NCI-H146 treated with DMSO at 0.1 percent for 48 hours (cell line): Measurements from ENCODE around the gene DNMT3B.
"Not testable (repeated sequence)": the region's sequence is repeated elsewhere in the genome, so short reads cannot be mapped to it uniquely, and the experiment has no call there.

Experiments used
- DNase-seq: peaks from one replicate; lab custom pipeline; 2025; ENCODE audit not compliant: unreplicated experiment; lab: John Stamatoyannopoulos, UW

The DNMT3B gene

DNA sequence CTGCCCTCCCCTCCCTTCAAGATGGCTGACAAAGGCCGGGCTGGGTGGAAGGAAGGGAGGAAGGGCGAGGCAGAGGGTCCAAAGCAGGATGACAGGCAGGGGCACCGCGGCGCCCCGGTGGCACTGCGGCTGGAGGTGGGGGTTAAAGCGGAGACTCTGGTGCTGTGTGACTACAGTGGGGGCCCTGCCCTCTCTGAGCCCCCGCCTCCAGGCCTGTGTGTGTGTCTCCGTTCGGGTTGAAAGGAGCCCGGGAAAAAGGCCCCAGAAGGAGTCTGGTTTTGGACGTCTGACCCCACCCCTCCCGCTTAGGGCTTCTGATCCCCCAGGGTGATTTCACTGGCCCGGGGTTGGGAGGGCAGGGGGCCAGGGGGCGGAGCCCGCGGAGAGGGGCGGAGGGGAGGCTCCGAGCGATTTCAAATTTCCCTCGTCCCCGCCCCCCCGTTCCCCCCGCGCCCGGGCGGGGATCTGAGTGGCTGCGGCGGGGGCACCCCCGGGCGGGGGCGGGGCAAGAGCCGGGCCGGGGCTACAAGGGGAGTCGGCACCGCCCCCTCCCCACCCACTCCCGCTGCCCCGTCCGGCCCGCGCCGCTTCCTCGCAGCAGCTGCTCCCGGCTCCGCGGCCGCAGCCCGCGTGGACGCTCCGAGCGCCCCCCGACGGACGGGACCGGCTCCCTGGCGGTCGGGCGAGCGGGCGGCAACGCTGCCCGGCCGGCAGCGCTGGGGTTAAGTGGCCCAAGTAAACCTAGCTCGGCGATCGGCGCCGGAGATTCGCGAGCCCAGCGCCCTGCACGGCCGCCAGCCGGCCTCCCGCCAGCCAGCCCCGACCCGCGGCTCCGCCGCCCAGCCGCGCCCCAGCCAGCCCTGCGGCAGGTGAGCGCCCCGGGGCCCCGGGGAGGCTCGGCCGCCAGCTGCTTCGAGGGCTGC lies at the start of gene DNMT3B:
TSS of gene DNMT3B (plus strand) at position 555 of the 923 bp plus-strand sequence. CDS start 17,939 bp downstream, outside the sequence.
- peak; percentile 90 for DNase-seq

DNA sequence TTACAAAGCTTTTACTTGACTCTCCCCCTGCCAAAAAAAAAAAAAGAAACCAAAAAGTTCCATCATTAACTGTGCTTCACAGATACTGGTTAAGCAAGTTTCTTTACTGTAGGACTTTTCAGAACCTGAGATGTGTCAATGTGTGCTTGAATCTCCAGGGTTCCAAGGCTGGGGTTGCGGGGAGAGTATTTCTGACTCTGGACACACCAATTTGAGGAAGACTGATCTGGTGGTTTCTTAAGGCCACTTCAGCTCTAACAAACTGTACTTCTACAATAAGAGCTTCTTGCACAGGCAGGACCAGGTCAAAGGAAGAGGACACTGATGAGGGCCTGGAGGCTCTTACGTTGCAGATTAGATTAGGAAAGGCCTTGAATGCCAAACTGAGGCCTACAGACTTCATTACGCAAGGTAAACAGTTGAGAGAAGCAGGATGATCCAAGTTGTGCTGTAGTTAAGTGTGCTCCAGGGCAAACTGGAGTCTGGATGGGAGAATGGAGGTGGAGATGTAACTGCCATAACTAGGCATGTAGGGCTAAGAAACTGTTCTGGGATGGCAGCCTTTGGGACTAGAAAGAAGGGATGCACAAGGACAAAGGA lies 43.3 kb upstream of the DNMT3B start:
- no peak for DNase-seq

- no peak for DNase-seq
These were observed 34.5 kb upstream of the DNMT3B start for GRCh38 chr20:32727683-32728082.

DNA sequence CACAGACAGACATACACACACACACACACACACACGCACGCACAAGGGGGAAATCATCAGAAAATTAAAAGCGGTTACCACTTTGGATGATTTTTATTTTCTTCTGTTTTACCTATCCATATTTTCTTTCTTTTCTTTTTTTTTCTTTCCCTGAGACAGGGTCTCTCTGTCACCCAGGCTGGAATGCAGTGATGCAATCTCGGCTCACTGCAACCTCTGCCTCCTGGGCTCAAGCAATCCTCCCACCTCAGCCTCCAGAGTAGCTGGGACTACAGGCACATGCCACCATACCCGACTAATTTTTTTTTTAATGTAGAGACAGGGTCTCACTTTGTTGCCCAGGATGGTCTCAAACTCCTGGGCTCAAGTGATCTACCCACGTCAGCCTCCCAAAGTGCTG lies 33.8 kb upstream of the DNMT3B start:
- DNase-seq, result not testable (repeated sequence)

DNA sequence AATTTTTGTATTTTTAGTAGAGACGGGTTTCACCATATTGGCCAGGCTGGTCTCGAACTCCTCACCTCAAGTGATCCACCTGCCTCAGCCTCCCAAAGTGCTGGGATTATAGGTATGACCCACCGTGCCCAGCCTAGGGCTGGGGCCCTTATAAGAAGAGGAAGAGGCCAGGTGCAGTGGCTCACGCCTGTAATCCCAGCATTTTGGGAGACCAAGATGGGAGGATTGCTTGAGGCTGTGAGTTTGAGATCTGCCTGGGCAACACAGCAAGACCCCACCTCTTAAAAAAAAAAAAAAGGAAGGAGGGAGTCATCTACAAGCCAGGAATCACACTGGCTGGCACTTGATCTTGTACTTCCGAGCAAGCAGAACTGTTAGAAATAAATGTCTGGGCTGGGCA lies 32.9 kb upstream of the DNMT3B start:
- not testable (repeated sequence) for DNase-seq

GRCh38 chr20:32731882-32732266 lies 30.3 kb upstream of the DNMT3B start:
- no peak for DNase-seq

- DNase-seq, result no peak
These were observed 24.6 kb upstream of the DNMT3B start for GRCh38 chr20:32737371-32738223.

DNA sequence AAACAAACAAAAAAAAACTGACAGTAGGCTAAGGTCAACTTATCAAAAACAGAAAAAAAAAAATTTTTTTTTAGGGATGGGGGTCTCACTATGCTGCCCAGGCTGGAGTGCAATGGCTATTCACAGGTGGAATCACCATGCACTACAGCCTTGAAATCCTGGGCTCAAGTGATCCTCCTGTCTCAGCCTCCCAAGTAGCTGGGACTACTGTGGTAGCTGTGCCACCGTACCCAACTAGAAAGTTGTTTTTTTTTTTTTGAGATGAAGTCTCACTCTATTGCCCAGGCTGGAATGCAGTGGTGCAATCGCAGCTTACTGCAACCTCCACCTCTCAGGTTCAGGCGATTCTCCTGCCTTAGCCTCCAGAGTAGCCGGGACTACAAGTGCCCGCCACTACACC lies 21.0 kb upstream of the DNMT3B start:
- DNase-seq, result no peak

GRCh38 chr20:32742322-32743236 lies 19.6 kb upstream of the DNMT3B start:
- no peak for DNase-seq

- DNase-seq, result peak; percentile 72
These were observed 18.7 kb upstream of the DNMT3B start, which contains the start of gene COMMD7 for GRCh38 chr20:32743237-32744112. Gene COMMD7, minus strand, starts transcription at chr20:32743467. Its CDS starts 76 bp downstream, at chr20:32743391.

DNA sequence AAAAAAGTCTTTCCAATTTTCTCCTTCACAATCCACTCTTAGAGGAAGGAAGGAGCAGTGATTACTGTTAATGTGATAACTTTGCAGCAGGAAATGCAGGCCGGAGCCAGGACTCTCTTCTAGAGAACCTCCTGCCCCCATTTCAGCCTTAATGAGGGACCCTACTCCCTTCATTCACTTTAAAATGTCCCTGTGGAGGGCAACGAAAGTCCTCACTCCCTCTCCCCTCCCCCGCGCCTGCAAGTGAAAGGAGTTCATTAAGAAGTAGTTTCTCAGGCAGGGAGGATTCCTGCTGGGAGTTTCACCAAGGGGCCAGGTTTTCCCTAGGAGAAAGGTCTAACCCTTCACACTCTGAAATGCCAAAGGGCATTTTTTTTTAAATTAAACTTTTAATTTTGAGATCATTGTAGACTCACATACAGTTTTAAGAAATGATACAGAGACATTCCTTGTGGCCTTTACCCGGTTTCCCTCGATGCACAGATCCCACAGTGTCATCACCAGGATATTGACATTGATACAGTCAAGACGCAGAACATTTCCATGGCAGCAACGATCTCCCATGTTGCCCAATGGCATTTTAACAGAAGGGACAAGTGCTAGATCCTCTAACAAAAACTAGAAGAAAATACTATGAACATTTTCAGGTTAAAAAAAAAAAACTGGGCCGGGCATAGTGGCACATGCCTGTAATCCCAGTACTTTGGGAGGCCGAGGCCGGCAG lies 12.1 kb upstream of the DNMT3B start:
- DNase-seq, result no peak

DNA sequence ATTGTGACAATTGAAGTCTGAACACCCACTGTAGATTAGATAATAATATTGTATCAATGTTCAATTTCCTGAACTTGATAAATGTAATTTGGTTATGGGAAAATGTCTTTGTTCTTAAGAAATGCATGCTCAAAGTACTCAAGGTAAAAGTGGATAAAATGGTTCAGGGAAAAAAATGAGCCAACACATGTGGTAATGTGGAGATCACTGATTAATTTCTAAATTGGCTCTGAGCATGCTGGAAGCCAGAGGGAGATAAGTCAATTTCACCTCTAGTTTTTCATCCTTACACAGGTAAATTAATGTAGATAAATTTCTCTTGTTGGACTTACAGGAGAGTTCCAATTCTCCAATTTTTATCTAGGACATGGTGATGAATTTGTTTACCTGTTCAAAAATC lies 10.9 kb upstream of the DNMT3B start:
- DNase-seq, result no peak

DNA sequence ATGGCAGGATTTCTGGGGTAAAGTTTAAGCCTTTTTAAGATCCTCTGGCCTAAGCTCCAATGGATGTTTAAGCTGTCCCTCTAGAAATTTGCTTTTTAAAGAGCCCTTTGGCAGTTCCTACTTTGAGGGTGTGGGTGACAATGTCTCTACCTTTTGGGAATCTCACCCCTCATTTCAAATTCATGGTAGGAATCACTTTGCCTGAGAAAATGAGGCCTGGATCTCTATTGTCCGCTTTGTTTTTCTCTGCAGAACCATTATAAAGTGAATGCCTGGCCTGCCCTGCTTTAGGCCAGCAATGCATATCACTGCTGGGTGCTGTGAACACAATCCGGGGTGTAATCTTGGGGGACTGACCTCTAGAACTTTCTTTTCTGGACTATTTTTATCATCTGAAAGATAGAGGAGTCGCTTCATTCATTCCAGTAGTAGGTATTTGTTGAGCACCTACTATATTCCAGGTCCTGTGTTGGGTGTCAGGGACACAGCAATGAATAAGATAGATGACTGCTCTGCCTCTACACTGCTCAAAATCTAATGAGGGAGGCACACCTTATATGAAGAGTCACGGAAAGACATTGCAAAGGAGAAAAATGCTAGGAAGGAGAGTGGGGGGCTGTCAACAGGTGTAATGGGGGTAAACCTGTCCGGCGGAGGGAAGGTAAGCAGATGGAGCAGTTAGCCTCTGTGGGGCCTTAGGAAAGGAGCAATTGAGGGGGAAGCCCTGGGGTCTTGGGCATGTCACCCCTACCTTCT lies 10.3 kb upstream of the DNMT3B start:
- no peak for DNase-seq

DNA sequence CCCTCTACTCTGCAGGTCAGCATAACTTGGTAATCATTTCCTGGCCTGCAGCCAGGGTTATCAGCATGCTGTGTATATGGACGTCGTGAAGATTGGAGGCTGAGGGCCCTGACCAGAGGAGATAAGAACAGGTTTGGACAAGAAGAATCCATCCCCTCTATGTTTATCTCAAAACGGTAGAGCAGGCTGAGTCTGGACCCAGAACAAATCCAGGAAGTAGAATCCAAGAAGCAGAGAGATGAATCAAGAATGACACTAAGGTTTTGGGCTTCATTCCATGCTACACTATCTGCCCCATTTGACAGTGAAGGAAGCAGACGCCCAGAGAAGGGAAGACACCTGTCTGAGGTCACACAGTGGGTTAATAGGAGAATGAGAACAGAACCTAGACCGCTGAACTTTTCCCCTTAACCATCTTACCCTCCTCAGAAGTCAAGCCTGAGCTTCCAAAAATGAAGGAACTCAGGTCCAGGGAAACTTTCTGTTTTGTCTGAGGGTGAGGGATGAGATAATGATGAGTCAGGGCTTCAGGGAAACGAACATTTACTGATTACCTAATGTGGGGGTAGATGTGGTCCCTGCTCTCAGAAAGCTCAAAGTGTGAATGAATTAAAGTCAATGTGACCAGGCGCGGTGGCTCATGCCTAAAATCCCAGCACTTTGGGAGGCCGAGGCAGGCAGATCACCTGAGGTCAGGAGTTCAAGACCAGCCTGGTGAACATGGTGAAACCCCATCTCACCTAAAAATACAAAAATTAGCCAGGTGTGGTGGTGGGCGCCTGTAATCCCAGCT lies 9.5 kb upstream of the DNMT3B start:
- DNase-seq, result peak; percentile 23

- DNase-seq, result no peak
These were observed 8.5 kb upstream of the DNMT3B start for GRCh38 chr20:32753731-32754130.

DNA sequence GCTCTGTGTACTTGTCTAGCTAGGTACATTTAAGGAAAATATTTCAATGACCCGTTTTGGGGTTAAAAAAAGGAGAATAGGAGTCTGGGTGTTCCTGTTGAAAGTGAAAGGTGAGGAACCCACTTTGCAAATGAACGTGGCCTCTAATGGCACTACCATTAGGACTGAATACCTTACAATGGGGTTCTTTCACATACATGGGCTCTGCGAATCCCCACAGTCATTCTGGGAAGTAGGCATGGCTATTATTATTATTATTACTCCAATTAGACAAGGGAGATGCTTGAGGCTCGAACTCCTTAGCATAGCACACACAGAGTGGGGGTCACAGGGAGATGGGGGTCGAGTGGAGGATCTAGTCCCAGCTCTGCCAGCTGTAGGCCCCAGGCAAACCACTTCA lies 6.0 kb upstream of the DNMT3B start:
- DNase-seq, result no peak

GRCh38 chr20:32761417-32761830 lies 761 bp upstream of the DNMT3B start:
- no peak for DNase-seq
